Prostate gland (tissue), 2 donors: ENCODE results near the gene TMEM17.

ENCODE experiments used
- CTCF ChIP-seq, 4 experiments: fragments of 200-600 bp in 2 of 4; fragments of 450-650 bp in 2 of 4; sonication (generic) in 2 of 4; IDR thresholded peaks; 1 replicate in 3 of 4; 2 replicates in 1 of 4; pipeline ENCODE4 v1.5.1; 2016 to 2019; ENCODE audit warnings: antibody characterized with exemption in 4 of 4, mild to moderate bottlenecking in 2 of 4, moderate library complexity in 2 of 4
- POLR2A ChIP-seq: fragments of 450-650 bp; IDR thresholded peaks from one replicate; pipeline ENCODE4 v1.6.1; 2016; ENCODE audit warnings: antibody characterized with exemption, mild to moderate bottlenecking

DNA sequence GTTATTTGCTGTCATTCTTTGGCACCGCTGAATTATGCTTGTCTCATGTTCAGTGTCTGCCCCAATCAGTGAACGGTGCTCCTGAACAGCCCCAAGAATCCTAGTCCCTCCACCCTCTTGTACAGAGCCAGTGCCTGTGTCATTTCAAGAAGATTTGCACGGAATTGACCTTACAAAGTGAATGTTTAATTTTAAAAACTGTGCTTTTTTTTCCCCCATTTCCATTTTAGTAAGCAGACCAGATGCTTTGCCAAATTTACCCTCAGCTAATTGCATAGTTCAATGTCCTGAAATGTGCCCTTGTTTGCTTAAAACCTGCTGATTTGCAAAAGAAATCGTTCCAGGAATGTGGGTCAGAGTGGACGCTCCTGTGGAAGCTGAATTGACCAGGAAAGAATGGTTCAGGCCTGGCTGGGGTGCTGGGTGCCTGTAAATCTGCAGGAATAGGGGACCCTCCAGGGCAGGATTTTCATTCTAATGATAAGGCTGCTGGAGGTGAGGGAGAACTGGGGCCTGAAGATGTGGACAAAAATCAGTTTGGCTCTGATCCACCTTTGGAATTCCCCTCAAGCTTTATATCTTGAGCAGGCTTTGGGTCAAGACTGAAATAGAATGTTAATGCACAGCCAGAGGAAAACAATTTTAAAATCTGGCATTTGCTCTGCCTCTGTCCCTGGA is 20.1 kb downstream of the TMEM17 start:
- TF ChIP-seq CTCF (IDR thresholded peaks at IDR 0.05) (no peak), POLR2A (no peak)
